Trophoblast cell (in vitro differentiated cells and primary cell): ENCODE measurements around the gene CLTCL1. TPM values are rescaled to one million over a fixed set of nuclear protein-coding genes. Genes with fewer than 3 reads are reported as not detected.

Experiments used
- DNase-seq, 2 donors: peaks; one replicate each; pipeline ENCODE4 v3.0.0-alpha.2; 2016
- H2AFZ ChIP-seq: 2 replicates; pipeline ENCODE4 v1.6.1; 2013; ENCODE audit warnings: low read length, moderate library complexity, mild to moderate bottlenecking; ENCODE audit not compliant: insufficient read depth, poor library complexity
- H2AK5ac ChIP-seq: 2 replicates; pipeline ENCODE4 v1.6.1; 2013; ENCODE audit warnings: mild to moderate bottlenecking, low read length
- H2BK120ac ChIP-seq: 2 replicates; pipeline ENCODE4 v1.6.1; 2013; ENCODE audit warnings: low read length, mild to moderate bottlenecking, moderate library complexity; ENCODE audit not compliant: insufficient read depth, poor library complexity
- H2BK12ac ChIP-seq: 2 replicates; pipeline ENCODE4 v1.6.1; 2013; ENCODE audit warnings: mild to moderate bottlenecking, low read length, moderate library complexity
- H2BK5ac ChIP-seq: 2 replicates; pipeline ENCODE4 v1.6.1; 2013; ENCODE audit warnings: low read length, low read depth, moderate library complexity, mild to moderate bottlenecking; ENCODE audit not compliant: poor library complexity
- H3K14ac ChIP-seq: 2 replicates; pipeline ENCODE4 v1.6.1; 2013; ENCODE audit warnings: mild to moderate bottlenecking, low read length
- H3K18ac ChIP-seq: 2 replicates; pipeline ENCODE4 v1.6.1; 2013; ENCODE audit warnings: mild to moderate bottlenecking, low read length
- H3K23ac ChIP-seq: 2 replicates; pipeline ENCODE4 v1.6.1; 2013; ENCODE audit warnings: low read length
- H3K27ac ChIP-seq: 2 replicates; pipeline ENCODE4 v1.5.1; 2013; ENCODE audit warnings: low read depth, mild to moderate bottlenecking, inconsistent platforms, low read length, moderate library complexity
- H3K27me3 ChIP-seq: 2 replicates; pipeline ENCODE4 v1.6.1; 2013; ENCODE audit warnings: inconsistent platforms, mild to moderate bottlenecking, low read length, moderate library complexity; ENCODE audit not compliant: insufficient read depth
- H3K36me3 ChIP-seq, 2 experiments: 1 replicate in 1 of 2; 2 replicates in 1 of 2; pipeline ENCODE4 v1.6.1; 2013; ENCODE audit warnings: low read length in 2 of 2, mild to moderate bottlenecking in 2 of 2, moderate library complexity in 1 of 2; ENCODE audit not compliant: insufficient read depth in 2 of 2, control insufficient read depth in 1 of 2
- H3K4ac ChIP-seq: 2 replicates; pipeline ENCODE4 v1.6.1; 2013; ENCODE audit warnings: low read depth, mild to moderate bottlenecking, low read length, moderate library complexity
- H3K4me1 ChIP-seq, 2 experiments: 1 replicate in 1 of 2; 2 replicates in 1 of 2; pipeline ENCODE4 v1.6.1; 2013; ENCODE audit warnings: low read length in 2 of 2, mild to moderate bottlenecking in 2 of 2, moderate library complexity in 1 of 2; ENCODE audit not compliant: insufficient read depth in 2 of 2, control insufficient read depth in 1 of 2
- H3K4me2 ChIP-seq: 2 replicates; pipeline ENCODE4 v1.6.1; 2013; ENCODE audit warnings: inconsistent platforms, mild to moderate bottlenecking, low read length, moderate library complexity
- H3K4me3 ChIP-seq: 2 replicates; pipeline ENCODE4 v1.5.1; 2013; ENCODE audit warnings: mild to moderate bottlenecking, low read depth, low read length, inconsistent platforms
- H3K79me1 ChIP-seq: one replicate; pipeline ENCODE4 v1.6.1; 2013; ENCODE audit warnings: low read length
- H3K79me2 ChIP-seq: 2 replicates; pipeline ENCODE4 v1.6.1; 2013; ENCODE audit warnings: low read length, mild to moderate bottlenecking; ENCODE audit not compliant: control insufficient read depth, insufficient read depth, poor library complexity
- H3K9ac ChIP-seq: 2 replicates; pipeline ENCODE4 v1.6.1; 2013; ENCODE audit warnings: mild to moderate bottlenecking, low read length
- H3K9me3 ChIP-seq: 2 replicates; pipeline ENCODE4 v1.6.1; 2013; ENCODE audit warnings: low read depth, mild to moderate bottlenecking, control low read depth, inconsistent platforms, low read length; ENCODE audit not compliant: insufficient read depth
- H4K12ac ChIP-seq: 2 replicates; pipeline ENCODE4 v1.6.1; 2013; ENCODE audit warnings: low read depth, mild to moderate bottlenecking, low read length, moderate library complexity
- H4K8ac ChIP-seq: 2 replicates; pipeline ENCODE4 v1.6.1; 2013; ENCODE audit warnings: low read depth, mild to moderate bottlenecking, low read length, moderate library complexity
- H4K91ac ChIP-seq: one replicate; pipeline ENCODE4 v1.6.1; 2013; ENCODE audit warnings: low read depth, mild to moderate bottlenecking, low read length, moderate library complexity
- WGBS: extraction: QIAGEN DNeasy Blood & Tissue Kit; methylation state at CpG from one replicate; pipeline ENCODE4 v1.1.7; 2013; ENCODE audit warnings: missing lambda C conversion rate; ENCODE audit not compliant: insufficient read length, insufficient coverage; ENCODE audit errors: extremely low coverage; 5-methylcytosine and 5-hydroxymethylcytosine counted together
- polyA plus RNA-seq: library from polyadenylated mRNA; stranded (reverse); fragments of 200-250 nt; gene quantifications from 2 replicates; pipeline ENCODE4 v1.2.3, GENCODE V29; 2013

The CLTCL1 gene
- 2.6 and 2.7 TPM in 2 replicates for polyA plus RNA-seq

DNA sequence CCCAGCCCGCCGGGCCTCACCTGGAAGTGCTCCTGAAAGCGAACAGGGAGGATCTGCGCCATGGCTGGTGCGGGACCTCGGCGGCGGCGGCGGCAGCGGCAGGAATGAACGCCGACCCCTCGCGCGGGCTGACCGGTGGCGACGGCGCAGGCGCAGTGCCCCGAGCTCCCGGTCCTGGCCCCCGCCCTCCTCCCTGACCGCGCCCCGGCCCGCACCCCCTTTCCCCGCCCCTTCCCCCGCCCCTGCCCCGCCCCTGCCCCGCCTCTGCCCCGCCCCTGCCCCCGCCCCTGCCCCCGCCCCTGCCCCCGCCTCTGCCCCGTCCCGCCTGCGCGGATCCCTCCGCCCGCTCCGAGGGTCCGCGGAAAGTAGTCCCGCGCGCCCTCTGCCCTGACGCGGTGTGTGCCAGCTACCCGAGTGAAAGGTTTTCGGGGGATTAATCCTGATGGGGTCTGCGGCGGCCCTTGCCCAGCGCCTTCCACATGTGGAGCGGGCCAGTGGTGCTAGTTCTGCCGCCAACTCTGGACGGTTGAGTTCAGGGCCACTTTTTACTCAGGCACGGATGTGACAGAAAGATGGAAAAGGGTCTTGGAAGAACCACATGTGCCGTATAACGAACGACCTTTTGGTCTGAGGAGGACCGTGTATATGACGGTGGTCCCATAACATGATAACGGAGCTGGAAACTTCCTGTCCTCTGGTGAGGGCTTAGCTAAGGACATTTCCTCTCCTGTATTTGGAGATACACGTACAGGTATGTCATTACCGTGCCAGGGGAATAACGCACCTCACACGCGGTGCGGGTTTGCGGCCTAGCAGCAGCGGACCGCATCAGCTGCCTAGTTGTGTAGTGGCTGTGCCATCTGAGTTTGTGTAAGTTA lies at the start of gene CLTCL1:
Gene CLTCL1 (minus strand): TSS at position 140 of the 878 bp plus-strand sequence. CDS start 78 bp downstream, at position 62.
- Histone ChIP-seq H3K27me3 (peaks cover 4% of the 10 kb centered on the region), H3K4ac (peak within 1 kb of the TSS; percentile 23), H4K12ac (peak within 1 kb of the TSS; percentile 27), H4K91ac (no peak within 1 kb of the TSS), H4K8ac (peak within 1 kb of the TSS; percentile 76), H2BK120ac (peak within 1 kb of the TSS; percentile 19), H2AFZ (peak within 1 kb of the TSS; percentile 85), H3K9ac (peak within 1 kb of the TSS; percentile 81), H3K27ac (no peak within 1 kb of the TSS), H3K18ac (peak within 1 kb of the TSS; percentile 78), H3K4me2 (peak within 1 kb of the TSS; percentile 99), H3K79me2 (no peaks in the 10 kb centered on the region), H3K4me3 (peak within 1 kb of the TSS; percentile 82), H2BK5ac (no peak within 1 kb of the TSS), H2BK12ac (no peak within 1 kb of the TSS), H2AK5ac (no peak within 1 kb of the TSS), H3K9me3 (no peaks in the 10 kb centered on the region), H3K36me3 (no peaks in the 10 kb centered on the region), H3K4me1 (peaks cover 6 to 12% of the 10 kb centered on the region in 2 experiments), H3K23ac (peak within 1 kb of the TSS; percentile 1), H3K79me1 (peaks cover 5% of the 10 kb centered on the region), H3K14ac (peak within 1 kb of the TSS; percentile 72)
- no CpG with 5 or more reads among the region's 74 CpGs for WGBS
- DNase-seq: peak; percentile 49 to 69

DNA sequence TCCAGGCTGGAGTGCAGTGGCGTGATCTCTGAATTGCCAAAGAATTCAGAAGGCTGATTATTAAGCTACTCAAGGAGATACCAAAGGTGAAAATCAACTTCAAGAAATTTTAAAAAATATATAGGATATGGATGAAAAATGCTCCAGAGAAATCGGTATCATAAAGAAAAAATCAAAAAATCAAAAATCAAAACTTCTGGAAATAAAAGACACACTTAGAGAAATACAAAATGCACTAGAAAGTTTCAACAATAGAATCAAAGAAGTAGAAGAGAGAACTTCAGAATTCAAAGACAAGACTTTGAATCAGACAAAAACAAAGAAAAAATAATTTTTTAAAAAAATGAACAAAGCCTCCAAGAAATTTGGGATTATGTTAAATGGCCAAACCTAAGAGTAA lies 45.6 kb upstream of the CLTCL1 start:
- no peaks in the 10 kb centered on the region for H3K9me3 ChIP-seq
- no peak overlapping the region for H3K9ac ChIP-seq
- no peak overlapping the region for H2AFZ ChIP-seq
- H3K36me3 ChIP-seq: peaks cover 9 to 11% of the 10 kb centered on the region in 2 experiments
- no peaks in the 10 kb centered on the region for H3K4me1 ChIP-seq
- no peak for DNase-seq
- H3K4me3 ChIP-seq: no peak overlapping the region
- H3K27ac ChIP-seq: no peak overlapping the region
- no peak overlapping the region for H3K4me2 ChIP-seq
- H4K91ac ChIP-seq: no peak overlapping the region
- no peak overlapping the region for H2BK5ac ChIP-seq
- H2BK12ac ChIP-seq: no peak overlapping the region
- no peak overlapping the region for H2AK5ac ChIP-seq
- no CpG with 5 or more reads among the region's 2 CpGs for WGBS
- no peak overlapping the region for H3K14ac ChIP-seq
- no peak overlapping the region for H2BK120ac ChIP-seq
- no peak overlapping the region for H3K18ac ChIP-seq
- no peaks in the 10 kb centered on the region for H3K79me2 ChIP-seq
- no peaks in the 10 kb centered on the region for H3K79me1 ChIP-seq
- no peak overlapping the region for H4K8ac ChIP-seq
- no peaks in the 10 kb centered on the region for H3K27me3 ChIP-seq
- H3K23ac ChIP-seq: no peak overlapping the region
- no peak overlapping the region for H4K12ac ChIP-seq
- H3K4ac ChIP-seq: no peak overlapping the region

GRCh38 chr22:19336133-19337075 lies 44.9 kb upstream of the CLTCL1 start:
- H3K27me3 ChIP-seq: no peaks in the 10 kb centered on the region
- H3K4me1 ChIP-seq: no peaks in the 10 kb centered on the region
- no peak overlapping the region for H4K91ac ChIP-seq
- H2BK120ac ChIP-seq: no peak overlapping the region
- H3K4me3 ChIP-seq: no peak overlapping the region
- no peak overlapping the region for H3K23ac ChIP-seq
- no peak overlapping the region for H3K27ac ChIP-seq
- H3K9ac ChIP-seq: no peak overlapping the region
- H3K79me2 ChIP-seq: no peaks in the 10 kb centered on the region
- no peaks in the 10 kb centered on the region for H3K79me1 ChIP-seq
- no peak overlapping the region for H4K12ac ChIP-seq
- H3K4ac ChIP-seq: no peak overlapping the region
- no peak overlapping the region for H2BK12ac ChIP-seq
- H2BK5ac ChIP-seq: no peak overlapping the region
- no peak overlapping the region for H3K18ac ChIP-seq
- no peak overlapping the region for H3K14ac ChIP-seq
- H2AFZ ChIP-seq: no peak overlapping the region
- H3K36me3 ChIP-seq: peaks cover 15 to 17% of the 10 kb centered on the region in 2 experiments
- H4K8ac ChIP-seq: no peak overlapping the region
- DNase-seq: no peak
- H2AK5ac ChIP-seq: no peak overlapping the region
- no peaks in the 10 kb centered on the region for H3K9me3 ChIP-seq
- WGBS: no CpG with 5 or more reads among the region's 7 CpGs
- H3K4me2 ChIP-seq: no peak overlapping the region

GRCh38 chr22:19331975-19332374 lies 40.5 kb upstream of the CLTCL1 start:
- DNase-seq: no peak
- Histone ChIP-seq H2BK5ac (no peak overlapping the region), H3K18ac (no peak overlapping the region), H2AFZ (no peak overlapping the region), H3K14ac (no peak overlapping the region), H3K79me1 (no peaks in the 10 kb centered on the region), H3K4ac (no peak overlapping the region), H3K9ac (no peak overlapping the region), H3K4me3 (no peak overlapping the region), H2AK5ac (no peak overlapping the region), H2BK12ac (no peak overlapping the region), H3K27ac (no peak overlapping the region), H2BK120ac (no peak overlapping the region), H4K12ac (no peak overlapping the region), H4K91ac (no peak overlapping the region), H4K8ac (no peak overlapping the region), H3K79me2 (no peaks in the 10 kb centered on the region), H3K27me3 (no peaks in the 10 kb centered on the region), H3K4me2 (no peak overlapping the region), H3K23ac (no peak overlapping the region), H3K9me3 (peaks cover 4% of the 10 kb centered on the region), H3K4me1 (no peaks in the 10 kb centered on the region), H3K36me3 (peaks cover 24 to 36% of the 10 kb centered on the region in 2 experiments)
- no CpG with 5 or more reads among the region's 5 CpGs for WGBS
